ENCODE results near the gene THOC7. TPM values are rescaled to one million over a fixed set of nuclear protein-coding genes. Genes with fewer than 3 reads are reported as not detected.

THOC7 gene
- total RNA-seq, 1 experiment from 2014 or later: 41.4 TPM

- DNase-seq: no peak
- 0 out of 2 replicates have a peak, but pooled peaks cover 3% of the 10 kb centered on the region for H3K36me3 ChIP-seq
- no peak overlapping the region for H3K4me3 ChIP-seq
- no peaks in the 10 kb centered on the region for H3K27me3 ChIP-seq
- no peaks in the 10 kb centered on the region for H3K4me1 ChIP-seq
- H3K9me3 ChIP-seq (replicated peaks): no peaks in the 10 kb centered on the region
- H3K27ac ChIP-seq: no peak overlapping the region
These were observed 32.9 kb upstream of the THOC7 start for GRCh38 chr3:63896332-63897030.

DNA sequence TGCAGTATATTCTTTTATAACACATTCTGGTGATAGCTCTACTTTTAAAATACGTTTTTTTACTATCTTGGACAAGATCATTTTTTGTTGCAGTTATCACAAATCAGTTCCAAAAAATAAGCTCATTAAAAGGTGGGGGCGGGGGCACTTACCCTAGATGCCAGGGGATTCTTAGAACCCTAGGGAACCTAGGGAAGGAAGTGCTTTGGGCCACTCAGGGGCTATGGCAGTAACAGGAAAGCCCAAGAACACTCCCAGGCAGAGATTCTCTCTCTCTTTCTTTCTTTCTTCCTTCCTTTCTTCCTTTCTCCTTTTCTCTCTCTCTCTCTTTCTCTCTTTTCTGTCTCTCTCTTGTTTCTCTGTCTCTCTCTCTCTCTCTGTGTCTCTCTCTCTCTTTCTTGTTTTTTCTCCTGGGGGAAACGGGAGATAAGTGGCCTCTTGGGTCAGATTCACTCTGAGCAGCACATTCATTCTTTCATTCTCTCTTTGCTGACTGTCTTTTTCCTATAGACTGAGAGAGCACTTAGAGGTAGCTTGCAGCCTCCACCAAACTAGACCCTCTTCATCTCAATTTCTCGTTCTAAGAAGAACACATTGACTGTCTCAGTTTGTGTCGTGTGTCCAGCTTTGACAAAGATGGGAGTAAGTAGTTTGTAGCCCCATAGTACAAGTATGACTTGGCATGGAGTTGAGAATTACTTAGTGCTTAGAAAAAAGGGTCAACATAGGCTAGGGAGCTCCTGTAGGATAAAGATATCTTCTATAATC lies 32.0 kb upstream of the THOC7 start:
- Histone ChIP-seq H3K27ac (no peak overlapping the region), H3K9me3 (replicated peaks) (no peaks in the 10 kb centered on the region), H3K36me3 (0 out of 2 replicates have a peak, but pooled peaks cover 3% of the 10 kb centered on the region), H3K27me3 (no peaks in the 10 kb centered on the region), H3K4me3 (no peak overlapping the region), H3K4me1 (no peaks in the 10 kb centered on the region)
- no peak for DNase-seq

GRCh38 chr3:63892773-63893352 lies 29.3 kb upstream of the THOC7 start:
- Histone ChIP-seq H3K27me3 (no peaks in the 10 kb centered on the region), H3K4me3 (no peak overlapping the region), H3K4me1 (no peaks in the 10 kb centered on the region), H3K9me3 (replicated peaks) (no peaks in the 10 kb centered on the region), H3K27ac (no peak overlapping the region), H3K36me3 (no peaks in the 10 kb centered on the region)
- DNase-seq: no peak

- Histone ChIP-seq H3K36me3 (no peaks in the 10 kb centered on the region), H3K9me3 (replicated peaks) (no peaks in the 10 kb centered on the region), H3K27me3 (no peaks in the 10 kb centered on the region), H3K4me3 (no peak overlapping the region), H3K27ac (no peak overlapping the region), H3K4me1 (no peaks in the 10 kb centered on the region)
- no peak for DNase-seq
These were observed 27.9 kb upstream of the THOC7 start for GRCh38 chr3:63891518-63891917.

- H3K27me3 ChIP-seq: no peaks in the 10 kb centered on the region
- no peak overlapping the region for H3K27ac ChIP-seq
- no peaks in the 10 kb centered on the region for H3K36me3 ChIP-seq
- H3K9me3 ChIP-seq (replicated peaks): no peaks in the 10 kb centered on the region
- H3K4me1 ChIP-seq: no peaks in the 10 kb centered on the region
- no peak overlapping the region for H3K4me3 ChIP-seq
- DNase-seq: no peak
These were observed 23.3 kb upstream of the THOC7 start for GRCh38 chr3:63886858-63887257.

DNA sequence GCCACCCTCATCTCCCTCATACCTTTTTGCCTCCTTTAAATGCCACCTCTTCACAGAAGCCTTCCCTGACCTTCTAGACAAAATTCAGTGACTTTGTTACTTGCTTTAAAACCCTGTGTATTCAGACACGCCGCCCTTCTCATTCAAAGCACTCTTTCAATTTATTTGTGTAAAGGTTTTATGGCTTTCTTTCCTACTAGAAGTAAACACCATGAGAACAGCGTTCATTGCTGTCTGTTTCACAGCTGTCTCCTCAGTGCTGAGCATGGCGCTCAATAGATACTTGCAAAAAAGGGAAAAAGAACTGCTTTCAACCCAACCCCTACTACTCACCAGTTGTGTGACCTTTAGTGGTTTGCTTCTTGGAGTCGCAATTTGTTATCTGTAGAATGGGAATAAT lies 17.0 kb upstream of the THOC7 start:
- H3K27ac ChIP-seq: no peak overlapping the region

DNA sequence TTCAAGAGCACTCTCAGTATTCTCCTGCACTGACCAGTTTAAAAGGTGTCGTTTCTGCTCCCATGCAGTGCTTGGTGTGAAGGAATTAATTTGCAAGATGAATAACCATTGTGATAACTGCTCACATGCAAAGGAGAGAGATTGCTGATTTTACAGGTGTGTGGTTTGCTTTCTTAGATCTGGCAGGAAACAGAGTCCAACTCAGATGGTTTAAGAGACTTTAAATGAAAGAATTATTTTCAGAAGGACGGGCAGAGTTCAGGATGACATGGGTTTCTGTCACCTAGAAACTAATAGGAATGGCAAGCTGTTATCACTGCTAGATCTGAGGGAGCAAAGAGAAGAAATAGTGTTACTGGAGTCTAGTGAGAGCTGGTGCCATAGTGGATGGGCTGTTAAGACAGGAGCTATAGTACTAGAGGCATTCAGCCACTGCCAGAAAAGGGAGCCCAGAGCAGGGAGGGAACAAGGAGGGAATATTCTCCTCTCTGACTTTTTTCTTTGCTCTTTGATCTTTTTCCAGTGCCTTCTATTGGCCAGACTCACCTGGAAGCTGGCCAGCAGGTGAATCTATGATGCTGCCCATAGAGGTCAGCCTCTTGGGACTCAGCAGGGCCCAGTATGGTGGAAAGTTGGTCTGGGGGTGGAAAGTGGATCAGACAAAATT lies 14.9 kb upstream of the THOC7 start:
- H3K27ac ChIP-seq: no peak overlapping the region
- no peaks in the 10 kb centered on the region for H3K4me1 ChIP-seq
- no peaks in the 10 kb centered on the region for H3K36me3 ChIP-seq
- no peak overlapping the region for H3K4me3 ChIP-seq
- DNase-seq: no peak
- H3K27me3 ChIP-seq: no peaks in the 10 kb centered on the region
- H3K9me3 ChIP-seq (replicated peaks): no peaks in the 10 kb centered on the region

More for the DNA sequence above, 17.0 kb upstream of the THOC7 start:
- Histone ChIP-seq H3K4me1 (no peaks in the 10 kb centered on the region), H3K27me3 (no peaks in the 10 kb centered on the region), H3K36me3 (no peaks in the 10 kb centered on the region), H3K9me3 (replicated peaks) (no peaks in the 10 kb centered on the region), H3K4me3 (no peak overlapping the region)
- no peak for DNase-seq

- Histone ChIP-seq H3K4me3 (no peak overlapping the region), H3K27me3 (no peaks in the 10 kb centered on the region), H3K4me1 (no peaks in the 10 kb centered on the region), H3K27ac (no peak overlapping the region), H3K36me3 (no peaks in the 10 kb centered on the region), H3K9me3 (replicated peaks) (no peaks in the 10 kb centered on the region)
- DNase-seq: no peak
These were observed 14.3 kb upstream of the THOC7 start for GRCh38 chr3:63877737-63878393.

- H3K4me1 ChIP-seq: no peaks in the 10 kb centered on the region
- H3K27ac ChIP-seq: no peak overlapping the region
- H3K4me3 ChIP-seq: no peak overlapping the region
- no peaks in the 10 kb centered on the region for H3K27me3 ChIP-seq
- no peaks in the 10 kb centered on the region for H3K9me3 ChIP-seq (replicated peaks)
- no peaks in the 10 kb centered on the region for H3K36me3 ChIP-seq
- DNase-seq: no peak
These were observed 12.7 kb upstream of the THOC7 start for GRCh38 chr3:63876260-63876659.

DNA sequence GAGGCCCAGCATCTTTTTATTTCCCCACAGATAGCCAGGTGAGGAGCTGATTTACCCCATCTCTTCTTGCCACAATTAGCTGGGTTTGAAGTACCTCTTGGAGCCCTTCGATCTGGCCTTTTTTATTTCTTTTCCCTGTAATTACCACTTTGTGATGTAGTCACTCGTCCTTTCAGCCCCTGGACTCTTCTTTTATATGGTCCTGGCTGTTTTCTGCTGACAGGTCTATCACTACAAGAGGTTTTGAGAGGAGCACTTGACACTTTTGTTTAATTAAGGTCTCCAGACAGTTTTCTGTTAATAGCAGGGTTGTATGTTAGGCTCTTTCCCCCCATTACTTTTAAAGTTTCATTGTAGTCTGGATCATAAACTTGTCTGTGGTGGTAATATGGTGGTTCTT lies 11.9 kb upstream of the THOC7 start:
- no peak for DNase-seq
- H3K36me3 ChIP-seq: no peaks in the 10 kb centered on the region
- H3K4me1 ChIP-seq: no peaks in the 10 kb centered on the region
- H3K9me3 ChIP-seq (replicated peaks): no peaks in the 10 kb centered on the region
- H3K27me3 ChIP-seq: no peaks in the 10 kb centered on the region
- H3K27ac ChIP-seq: no peak overlapping the region
- no peak overlapping the region for H3K4me3 ChIP-seq

DNA sequence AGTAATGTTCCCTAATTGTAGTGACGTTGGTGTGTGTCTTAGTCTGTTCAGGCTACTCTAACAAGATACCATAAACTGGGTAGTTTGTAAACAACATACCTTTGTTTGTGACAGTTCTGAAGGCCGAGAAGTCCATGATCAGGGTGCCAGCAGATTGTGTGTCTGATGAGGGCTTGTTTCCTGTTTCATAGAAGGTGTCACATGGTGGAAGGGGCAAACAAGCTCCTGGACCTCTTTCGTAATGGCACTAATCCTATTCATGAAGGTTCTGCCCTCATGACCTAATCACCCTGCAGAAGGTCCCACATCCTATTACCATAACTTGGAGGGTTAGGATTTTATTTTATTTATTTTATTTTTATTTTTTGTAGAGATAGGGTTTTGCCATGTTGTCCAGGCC lies 11.2 kb upstream of the THOC7 start:
- DNase-seq: no peak
- Histone ChIP-seq H3K27me3 (no peaks in the 10 kb centered on the region), H3K27ac (no peak overlapping the region), H3K4me1 (no peaks in the 10 kb centered on the region), H3K9me3 (replicated peaks) (no peaks in the 10 kb centered on the region), H3K4me3 (no peak overlapping the region), H3K36me3 (no peaks in the 10 kb centered on the region)

- no peak overlapping the region for H3K27ac ChIP-seq
- H3K36me3 ChIP-seq: no peaks in the 10 kb centered on the region
- H3K4me1 ChIP-seq: no peaks in the 10 kb centered on the region
- no peaks in the 10 kb centered on the region for H3K27me3 ChIP-seq
- no peak for DNase-seq
- H3K4me3 ChIP-seq: no peak overlapping the region
- H3K9me3 ChIP-seq (replicated peaks): no peaks in the 10 kb centered on the region
These were observed 8.7 kb upstream of the THOC7 start for GRCh38 chr3:63872135-63872924.

DNA sequence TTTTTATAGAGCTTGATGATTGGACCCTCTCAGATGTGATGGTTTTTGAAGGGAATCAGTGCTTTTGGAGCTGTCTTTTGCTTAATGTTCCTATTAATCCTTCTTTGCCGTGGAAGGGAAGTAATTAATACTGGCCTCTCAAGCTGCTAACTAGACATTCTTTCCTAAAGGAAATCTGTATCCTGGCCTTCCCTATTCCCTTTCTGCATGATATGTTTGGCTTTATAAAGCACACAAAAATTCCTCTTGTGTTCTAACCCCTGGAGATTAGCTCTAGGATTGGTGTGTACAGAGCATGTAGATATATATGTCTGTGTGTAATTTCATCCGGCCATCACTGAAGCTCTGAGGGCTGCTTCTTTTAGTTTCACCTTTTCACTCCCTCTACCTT lies 7.0 kb upstream of the THOC7 start:
- Histone ChIP-seq H3K4me3 (no peak overlapping the region), H3K36me3 (no peaks in the 10 kb centered on the region; the same call in 1 of the 2 replicates), H3K27ac (no peak overlapping the region), H3K27me3 (no peaks in the 10 kb centered on the region), H3K9me3 (replicated peaks) (no peaks in the 10 kb centered on the region), H3K4me1 (no peaks in the 10 kb centered on the region)
- no peak for DNase-seq
